ENCODE measurements around the gene GGPS1.
"Not testable (repeated sequence)": the region's sequence is repeated elsewhere in the genome, so short reads cannot be mapped to it uniquely, and the experiment has no call there.

Gene GGPS1

DNA sequence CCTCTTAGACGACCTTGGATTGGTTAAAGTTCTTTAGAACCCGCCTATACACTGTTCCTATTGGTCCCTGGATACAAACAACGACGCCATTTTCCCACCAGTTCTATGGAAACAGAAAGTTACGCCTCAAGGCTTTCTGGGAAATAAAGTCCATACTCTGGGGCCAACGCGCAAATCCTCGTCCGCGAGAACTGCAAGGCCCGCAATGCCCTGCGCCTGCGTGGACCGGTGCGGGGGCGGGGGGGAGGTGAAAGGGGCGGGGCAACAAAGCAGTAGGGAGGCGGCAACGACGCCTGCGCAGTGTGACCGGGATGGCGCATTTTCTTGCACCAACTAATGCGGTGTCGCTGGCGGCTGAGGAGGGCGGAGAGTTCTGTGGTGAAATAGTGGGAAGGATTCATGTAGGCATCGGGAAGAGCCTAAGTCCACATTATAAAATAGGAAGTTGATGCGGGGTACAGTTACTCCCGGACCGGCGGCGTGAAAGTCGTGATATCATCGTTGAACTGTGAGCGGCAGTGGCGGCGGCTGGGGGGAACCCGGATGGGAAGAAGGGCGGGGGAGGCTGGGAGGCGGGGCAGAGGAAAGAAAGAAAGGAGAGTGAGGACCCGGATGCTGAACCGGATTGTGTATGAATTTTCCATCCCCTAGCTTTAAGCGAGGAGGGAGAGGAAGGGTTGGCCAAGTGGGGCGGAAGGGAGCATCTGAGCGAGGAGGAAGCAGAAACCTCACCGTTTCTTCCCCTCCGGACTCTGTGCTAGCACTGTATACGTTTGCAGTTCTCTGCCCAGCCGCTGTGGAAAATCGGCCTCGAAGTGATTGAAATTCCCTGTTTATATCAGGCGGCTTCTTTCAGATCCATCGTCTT lies at the start of gene GGPS1:
GGPS1 (plus strand) TSS at position 300 of the 868 bp plus-strand sequence. CDS start 6,695 bp downstream, outside the sequence.
- peak; percentile 99 to 100 for DNase-seq

DNA sequence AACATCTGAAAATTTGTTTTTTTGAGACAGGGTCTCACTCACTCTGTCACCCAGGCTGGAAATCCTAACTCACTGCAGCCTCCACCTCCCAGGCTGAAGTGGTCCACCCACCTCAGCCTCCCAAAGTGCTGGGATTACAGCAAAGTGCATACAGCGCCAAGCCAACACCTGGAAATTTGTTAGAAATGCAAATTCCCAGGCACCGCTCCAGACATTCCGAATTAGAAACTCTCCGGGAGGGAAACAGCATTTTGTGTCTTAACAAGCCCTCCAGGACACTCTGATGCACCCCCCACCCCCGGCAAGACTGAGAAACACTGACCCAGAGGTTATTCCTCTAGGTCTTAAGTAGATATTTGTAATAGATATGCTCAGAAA lies 49.5 kb upstream of the GGPS1 start:
- DNase-seq = no peak

DNA sequence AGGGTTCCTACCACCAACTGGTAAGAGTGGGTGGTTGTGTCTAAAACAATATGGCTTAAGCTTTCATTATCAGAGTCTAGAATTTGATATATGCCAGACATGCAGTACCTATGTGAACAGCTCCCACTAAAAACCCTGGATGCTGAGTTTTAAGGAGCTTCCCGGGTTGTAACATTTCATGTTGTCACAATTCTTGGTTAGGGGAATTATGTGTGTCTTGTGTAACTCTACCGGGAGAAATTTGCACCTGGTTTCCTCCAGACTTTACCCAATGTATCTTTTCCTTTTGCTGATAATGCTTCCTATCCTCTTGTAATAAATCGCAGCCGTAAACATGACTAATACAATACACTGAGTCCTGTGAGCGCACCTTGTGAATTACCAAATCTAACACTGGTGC lies 48.7 kb upstream of the GGPS1 start:
- no peak for DNase-seq

DNA sequence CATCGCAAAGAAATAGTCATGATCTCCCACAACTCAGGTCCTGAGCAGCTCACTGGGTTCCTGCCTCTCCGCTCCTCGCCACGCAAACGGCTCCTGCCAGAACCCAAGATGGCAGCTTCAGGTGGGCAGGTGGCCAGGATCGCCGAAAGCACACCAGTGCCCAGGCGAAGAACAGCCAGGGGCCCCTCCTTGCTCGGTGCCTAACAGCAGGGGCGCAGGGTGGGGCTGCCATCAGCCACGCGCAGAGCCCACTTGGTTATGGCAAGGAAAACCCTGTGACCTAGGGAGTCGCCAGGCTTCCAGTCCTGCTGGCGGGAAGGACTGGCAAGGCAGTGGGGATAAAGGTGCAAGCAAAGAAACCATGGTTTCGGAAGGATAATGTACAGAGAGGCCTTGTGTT lies 47.9 kb upstream of the GGPS1 start:
- no peak for DNase-seq

DNA sequence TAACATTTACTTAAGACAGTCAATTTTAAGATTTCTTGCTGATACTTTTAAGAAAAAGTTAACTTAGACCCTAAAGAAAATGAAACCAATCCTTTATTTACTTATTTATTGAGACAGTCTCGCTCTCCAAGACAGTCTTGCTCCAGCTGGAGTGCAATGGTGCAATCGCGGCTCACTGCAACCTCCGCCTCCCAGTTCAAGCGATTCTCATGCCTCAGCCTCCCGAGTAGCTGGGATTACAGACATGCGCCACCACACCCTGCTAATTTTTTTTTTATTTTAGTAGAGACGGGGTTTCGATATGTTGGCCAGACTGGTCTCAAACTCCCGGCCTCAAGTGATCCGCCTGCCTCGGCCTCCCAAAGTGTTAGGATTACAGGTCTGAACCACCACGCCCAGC lies 44.7 kb upstream of the GGPS1 start:
- not testable (repeated sequence) for DNase-seq

DNA sequence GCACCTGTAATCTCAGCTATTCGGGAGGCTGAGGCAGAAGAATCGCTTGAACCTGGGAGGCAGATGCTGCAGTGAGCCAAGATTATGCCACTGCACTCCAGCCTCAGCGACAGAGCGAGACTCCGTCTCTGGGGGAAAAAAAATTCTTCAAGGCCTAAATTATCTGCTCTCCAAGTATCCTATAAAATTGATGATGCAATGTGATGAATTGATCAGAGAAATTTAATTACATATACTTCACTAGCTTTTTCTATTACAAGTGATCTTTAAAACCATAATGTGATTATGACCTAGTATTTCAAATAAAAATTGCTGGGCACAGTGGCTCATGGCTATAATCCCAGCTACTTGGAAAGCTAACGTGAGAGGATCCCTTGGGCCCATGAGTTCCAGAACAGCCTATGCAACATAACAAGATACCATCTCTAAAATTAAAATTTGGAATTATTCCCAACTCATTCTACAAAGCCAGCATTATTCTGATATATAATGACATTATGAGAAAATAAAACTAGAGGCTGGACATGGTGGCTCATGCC lies 44.1 kb upstream of the GGPS1 start:
- no peak for DNase-seq

DNA sequence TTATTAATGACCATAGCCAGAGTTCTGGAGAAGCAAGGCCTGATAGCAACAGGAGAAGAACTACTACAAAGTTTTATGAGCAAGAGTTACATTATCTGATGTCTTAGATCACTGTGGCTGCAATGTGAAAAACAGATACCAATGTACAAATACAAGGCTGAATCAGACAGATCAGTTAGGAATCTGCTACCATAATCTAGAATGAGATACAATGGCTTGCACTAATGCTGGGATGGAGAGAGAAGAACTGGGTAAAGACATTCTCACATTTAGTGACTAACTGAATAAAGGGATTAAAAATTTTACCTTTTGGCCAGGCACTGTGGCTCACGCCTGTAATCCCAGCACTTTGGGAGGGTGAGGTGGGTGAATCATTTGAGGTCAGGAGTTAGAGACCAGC lies 41.7 kb upstream of the GGPS1 start:
- no peak for DNase-seq

DNA sequence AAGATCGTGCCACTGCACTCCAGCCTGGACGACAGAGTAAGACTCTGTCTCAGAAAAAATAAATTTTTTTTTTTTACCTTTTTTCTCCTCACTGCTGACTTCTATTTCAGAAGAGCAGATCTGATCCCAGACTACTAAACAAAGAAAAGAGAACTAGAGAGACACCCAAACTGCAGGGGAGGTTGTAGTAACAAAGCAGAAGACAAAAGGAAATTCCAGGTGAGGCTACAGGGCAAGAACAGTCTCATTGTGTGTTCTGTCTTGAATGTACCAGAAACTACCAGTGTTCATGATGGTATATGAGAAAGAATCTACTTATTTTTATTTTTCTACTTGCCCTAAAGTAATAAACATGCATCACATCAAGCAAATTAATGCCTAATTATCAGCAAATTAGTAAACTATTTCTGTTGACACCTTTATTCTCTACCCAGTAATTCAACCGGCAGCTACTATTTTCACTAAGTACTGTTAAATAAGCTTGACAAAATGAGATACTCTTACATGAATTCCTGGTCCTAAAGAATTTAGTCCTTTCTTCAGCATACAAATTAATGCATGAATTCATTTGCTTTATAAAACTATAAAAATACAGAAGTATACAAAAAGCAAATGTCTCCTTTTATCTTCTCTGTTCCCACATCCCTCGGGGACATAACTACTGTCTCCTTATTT lies 41.0 kb upstream of the GGPS1 start:
- DNase-seq = no peak

DNA sequence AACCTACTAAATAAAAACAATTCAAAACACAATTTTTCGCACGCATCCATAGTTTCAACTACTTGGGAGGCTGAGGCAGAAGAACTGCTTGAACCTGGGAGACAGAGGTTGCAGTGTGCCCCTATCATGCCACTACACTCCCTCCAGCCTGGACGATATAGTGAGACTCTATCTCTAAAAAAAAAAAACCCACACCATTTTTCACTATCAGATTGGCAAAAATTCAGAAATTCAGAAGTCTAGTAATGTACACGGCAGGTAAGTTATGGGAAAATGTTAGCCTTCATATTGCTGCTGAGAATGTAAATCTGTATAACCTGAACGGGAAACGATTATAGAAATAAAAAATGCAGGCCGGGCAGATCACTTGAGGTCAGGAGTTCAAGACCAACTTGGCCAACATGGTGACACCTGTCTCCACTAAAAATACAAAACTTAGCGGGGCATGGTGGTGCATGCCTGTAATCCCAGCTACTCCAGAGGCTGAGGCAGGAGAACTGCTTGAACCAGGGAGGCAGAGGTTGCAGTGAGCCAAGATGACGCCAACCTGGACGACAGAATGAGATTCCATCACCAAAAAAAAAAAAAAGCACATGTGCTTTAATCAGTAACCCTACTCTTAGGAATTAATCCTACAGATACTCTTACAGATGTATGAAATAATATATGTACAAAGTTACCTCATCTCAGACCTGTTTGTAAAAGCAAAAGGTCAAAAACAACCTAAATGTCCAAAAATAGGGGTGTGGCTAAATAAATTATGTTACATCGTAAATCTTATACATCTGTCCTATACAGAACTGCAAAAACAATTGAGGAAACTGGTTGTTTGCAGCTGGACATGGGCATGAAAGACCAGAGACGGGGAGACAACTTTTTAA lies 38.3 kb upstream of the GGPS1 start:
- DNase-seq = no peak

DNA sequence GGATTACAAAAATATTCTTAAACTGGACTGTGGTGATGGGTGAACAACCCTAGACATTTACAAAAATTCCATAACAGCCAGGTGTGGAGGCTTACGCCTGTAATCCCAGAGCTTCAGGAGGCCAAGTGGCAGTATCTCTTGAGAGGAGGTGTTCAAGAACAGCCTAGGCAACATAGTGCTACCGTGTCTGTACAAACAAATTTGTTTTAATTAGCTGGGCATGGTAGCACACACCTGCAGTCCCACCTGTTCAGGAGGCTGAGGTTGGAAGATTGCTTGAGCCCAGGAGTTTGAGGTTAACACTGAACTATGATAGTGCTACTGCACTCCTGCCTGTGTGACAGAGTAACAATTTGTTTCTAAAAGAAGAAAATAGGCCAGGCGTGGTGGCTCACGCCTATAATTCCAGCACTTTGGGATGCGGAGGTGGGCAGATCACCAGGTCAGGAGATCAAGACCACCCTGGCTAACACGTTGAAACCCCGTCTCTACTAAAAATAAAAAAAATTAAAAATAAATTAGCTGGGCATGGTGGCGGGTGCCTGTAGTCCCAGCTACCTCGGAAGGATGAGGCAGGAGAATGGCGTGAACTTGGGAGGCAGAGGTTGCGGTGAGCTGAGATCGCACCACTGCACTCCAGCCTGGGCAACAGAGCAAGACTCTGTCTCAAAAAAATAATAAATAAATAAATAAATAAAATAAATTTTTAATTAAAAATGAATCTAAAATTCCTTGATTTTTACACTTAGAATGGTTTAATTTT lies 37.4 kb upstream of the GGPS1 start:
- no peak for DNase-seq

DNA sequence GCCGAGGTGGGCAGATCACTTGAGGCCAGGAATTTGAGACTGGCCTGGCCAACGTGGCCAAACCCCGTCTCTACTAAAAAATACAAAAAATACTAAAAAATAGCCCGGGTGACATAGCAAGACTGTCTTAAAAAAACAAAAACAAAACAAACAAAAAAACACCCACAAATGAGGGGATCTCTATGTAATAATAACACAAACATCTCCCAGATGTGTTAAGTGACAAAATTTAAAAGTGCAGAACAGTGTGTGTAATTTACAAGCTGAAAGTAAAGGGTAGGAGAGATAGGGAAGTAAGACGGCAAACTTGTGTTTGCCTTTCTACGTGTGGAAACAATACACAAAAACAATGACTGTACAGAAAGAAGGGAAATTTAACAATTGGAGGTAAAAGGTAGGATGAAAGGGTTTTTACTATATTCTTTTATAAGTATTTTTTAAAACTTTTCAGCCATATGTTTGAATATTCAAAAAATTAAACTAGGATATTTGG lies 36.7 kb upstream of the GGPS1 start:
- no peak for DNase-seq

DNA sequence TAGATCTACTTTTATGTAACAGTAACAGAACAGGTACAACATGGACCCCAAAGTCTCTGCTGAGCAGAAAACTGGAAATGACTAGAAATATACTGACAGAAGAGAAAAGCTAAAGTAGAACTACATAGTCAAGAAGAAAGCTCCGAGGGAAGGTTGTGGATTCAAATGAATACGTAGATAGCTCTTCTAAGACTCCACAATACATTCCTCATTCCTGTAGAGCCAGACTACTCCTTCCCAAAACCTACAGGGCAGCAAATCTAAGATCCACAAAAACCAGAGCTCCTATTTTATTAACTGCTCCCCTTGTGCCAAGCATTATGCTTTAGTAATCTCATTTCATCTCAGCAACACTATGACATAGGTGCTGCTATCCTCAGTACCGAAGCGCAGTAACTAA lies 35.6 kb upstream of the GGPS1 start:
- no peak for DNase-seq

DNA sequence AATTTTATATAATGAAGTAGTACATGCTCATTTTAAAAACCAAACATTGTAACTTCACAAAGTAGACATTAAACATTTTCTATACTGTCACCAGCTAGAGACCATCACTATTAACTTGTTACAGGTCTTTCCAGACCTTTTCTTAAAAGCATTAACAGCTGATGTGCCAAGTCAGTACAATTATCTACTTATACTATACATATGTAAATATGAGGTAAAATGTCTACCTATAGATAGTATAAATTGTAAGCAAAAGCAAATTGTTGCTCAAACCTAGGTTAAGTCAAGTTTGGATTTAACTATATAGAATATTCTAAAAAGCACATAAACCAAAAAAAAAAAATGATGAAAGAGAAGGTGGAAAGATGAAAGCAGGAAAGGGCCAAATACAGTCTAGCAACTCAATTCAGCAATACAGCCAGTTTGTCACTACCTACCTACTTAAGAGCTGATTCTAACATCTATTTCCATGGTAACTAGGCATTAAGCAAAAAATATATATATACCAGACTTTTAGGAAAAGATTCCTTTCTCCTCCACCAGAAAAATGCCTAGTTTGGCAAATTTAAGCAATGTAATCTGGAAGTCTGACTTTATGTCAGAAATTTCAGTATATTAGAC lies 34.9 kb upstream of the GGPS1 start:
- no peak for DNase-seq

DNA sequence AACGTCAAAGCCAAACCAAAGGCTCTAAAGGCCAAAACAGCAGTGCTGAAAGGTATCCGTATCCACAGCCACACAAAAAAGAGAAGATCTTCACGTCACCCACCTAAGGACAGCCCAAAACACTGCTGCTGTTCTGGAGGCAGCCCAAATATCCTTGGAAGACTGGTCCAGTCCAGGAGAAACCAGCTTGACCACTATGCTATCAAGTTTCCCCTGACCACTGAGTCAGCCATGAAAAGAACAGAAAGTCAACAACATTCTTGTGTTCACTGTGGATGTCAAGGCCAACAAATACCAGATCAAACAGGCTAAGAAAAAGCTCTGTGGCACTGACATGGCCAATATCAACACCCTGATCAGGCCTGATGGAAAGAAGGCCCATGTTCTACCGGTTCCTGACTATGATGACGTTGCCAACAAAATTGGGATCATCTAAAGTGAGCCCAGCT lies 32.4 kb upstream of the GGPS1 start:
- DNase-seq = no peak

DNA sequence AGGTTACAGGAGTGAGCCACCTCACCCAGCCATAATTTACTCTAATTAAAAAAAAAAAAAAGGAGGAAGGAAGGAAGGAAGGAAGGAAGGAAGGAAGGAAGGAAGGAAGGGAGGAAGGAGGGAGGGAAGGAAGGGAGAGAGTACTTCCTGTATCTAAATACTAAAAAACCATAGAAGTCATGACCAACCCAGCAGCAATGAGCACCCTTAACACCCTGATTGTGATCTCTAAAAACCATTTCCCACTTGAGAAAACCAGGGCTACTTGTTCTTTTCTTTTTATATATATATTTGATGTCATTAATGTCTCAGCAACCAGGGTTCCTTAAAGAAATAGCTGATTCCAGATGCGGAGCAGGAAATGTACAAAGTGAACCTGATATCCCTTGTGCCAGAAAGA lies 31.6 kb upstream of the GGPS1 start:
- peak in 1 of 2 donors; percentile 57 for DNase-seq

DNA sequence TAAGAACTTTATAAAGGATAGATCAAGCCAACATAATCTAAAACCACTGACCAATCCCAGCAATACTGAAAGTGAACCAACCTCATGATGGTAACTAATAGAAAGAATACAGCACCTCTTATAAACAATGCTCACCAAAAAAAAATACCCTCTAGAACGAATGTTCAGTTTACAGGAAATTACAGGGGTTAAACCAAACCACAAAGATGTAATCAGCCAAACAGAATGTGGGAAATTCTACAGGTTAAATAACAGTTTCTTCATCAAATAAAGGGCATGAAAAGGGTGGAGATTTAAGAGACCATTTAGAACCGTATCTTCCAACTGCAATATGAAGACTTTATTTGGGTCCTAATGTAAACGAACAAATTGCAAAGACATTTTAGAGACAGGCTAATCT lies 30.8 kb upstream of the GGPS1 start:
- DNase-seq = peak in 1 of 2 donors; percentile 87

DNA sequence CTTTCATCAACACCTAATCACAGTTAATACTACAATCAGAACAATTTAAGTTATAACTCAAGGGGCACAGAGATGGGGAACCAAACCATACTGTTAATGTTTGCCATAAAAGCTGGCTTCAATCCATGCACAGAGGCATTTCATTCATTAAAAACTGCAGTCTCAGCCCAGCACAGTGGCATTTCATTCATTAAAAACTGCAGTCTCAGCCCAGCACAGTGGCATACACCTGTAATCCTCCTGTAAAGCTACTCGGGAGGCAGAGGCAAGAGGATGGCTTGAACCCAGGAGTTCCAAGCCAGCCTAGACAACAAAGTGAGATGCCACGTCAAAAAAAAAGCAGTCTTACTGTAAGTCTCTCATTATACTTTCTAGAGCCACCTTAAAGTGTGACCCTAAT lies 29.6 kb upstream of the GGPS1 start:
- DNase-seq = no peak

DNA sequence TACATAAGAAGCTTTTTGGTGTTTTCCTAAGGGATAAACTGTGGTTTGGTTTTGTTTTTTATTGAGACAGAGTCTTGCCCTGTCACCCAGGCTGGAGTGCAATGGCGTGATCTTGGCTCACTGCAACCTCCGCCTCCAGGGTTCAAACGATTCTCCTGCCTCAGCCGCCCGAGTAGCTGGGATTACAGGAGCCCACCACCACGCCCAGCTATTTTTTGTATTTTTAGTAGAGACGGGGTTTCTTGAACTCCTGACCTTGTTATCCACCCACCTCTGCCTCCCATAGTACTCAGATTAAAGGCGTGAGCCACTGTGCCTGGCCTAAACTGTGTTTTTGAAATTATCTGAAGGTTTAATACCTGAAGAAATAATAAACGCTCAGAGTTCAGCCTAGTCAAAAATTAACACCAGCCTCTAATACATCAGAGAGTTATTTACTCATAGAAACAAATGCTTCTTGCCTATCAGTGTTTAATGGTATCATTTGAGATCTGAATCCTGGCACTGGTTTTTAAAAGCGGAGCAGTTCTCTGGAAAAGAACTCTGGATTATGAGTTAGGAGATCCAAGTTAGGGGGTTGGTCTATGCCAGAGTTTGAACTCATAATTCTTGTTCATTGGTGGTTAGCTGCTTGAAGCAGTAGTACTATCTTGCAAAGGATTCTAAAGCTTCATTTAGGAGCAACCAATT lies 29.1 kb upstream of the GGPS1 start:
- DNase-seq = no peak

DNA sequence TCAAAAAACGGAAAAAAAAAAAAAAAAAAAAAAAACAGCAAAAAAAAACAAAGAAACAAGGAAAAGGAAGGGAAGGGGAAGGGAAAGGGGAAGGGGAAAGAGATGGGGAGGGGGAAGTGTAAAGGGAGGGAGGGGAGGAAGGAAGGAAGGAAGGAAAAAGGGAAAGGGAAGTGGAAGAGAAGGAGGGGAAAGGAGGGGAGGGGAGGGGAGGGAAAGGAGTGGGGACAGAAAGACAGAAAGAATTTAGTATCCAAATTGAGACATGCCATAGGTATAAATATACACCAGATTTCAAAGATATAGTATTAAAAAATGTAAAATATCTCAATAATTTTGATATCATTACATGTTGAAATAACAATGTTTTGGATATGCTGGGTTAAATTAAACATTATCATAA lies 26.2 kb upstream of the GGPS1 start:
- no peak for DNase-seq

DNA sequence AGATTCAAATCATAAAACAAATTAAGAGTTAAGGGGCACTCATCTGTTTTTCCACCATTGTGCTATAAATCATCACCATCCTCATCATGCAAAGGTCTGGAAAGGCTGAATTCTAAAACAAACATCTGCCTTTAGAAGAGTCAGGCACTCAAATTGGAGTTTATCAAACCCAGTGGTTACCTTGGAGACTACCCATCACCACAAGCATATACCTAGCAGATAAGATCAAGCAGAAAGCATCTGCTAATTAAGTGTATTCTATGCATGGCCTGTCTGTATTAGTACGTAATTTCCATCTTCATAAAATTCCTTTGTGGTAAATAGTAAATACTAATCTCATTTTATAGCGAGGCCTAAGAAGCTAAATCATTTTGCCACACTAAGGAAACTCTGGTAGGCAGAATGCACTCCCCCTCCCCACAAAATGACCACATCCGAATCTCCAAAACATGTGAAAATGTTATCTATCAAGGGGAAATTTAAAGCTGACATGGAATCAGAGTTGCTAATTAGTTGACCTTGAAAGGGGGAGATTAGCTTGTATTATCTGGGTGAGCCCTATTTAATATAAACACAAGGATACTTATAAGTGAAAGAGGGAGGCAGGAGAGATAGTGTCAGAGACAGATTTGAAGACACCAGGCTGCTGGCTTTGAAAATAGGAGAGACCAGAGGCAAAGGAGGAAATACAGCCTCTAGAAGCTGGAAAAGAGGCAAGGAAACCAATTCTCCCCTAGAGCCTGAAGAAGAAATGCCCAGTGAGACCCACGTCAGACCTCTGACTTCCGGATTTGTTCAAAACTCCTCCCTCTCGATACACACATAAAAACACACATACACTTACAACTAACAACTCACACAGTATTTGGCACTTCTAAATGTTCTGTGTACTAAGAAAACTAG lies 23.6 kb upstream of the GGPS1 start:
- DNase-seq = peak; percentile 36 to 79

Measured in CD4-positive, alpha-beta T cell treated with Interferon alpha-2 for 1 hour (primary cell).